Non-pigmented ciliary epithelial cell (primary cell): ENCODE measurements around the gene ICA1L.

ENCODE experiments used
- DNase-seq: peaks from one replicate; pipeline ENCODE4 v3.0.0-alpha.2; 2010; ENCODE audit warnings: low read depth

The ICA1L gene

DNA sequence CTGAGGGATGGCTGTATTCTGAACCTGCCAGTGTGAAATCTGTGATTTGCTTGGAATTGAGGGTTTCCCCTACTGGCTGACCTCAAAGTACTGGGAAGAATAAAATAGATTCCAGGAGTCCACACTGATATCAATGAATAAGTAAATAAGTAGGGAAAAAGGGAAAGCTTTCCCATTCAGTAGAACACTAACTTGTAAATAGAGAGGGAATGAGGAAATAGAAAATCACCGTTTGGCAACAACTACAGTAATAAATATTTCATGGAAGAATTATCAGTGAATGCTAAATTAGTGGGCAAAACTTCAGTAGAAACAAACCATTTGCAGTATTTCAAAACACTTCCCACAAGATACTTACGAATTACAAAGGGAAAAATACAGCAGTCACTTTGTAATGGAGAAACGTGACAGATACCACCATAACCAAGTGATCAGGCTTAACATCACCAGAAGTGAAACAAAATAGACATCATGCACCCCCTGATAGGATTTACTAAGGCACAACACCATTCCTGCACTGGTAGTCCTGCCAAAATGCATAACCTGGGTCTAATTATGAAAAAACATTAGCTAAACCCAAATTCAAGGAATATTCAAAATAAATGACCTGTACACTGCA lies 88.5 kb downstream of the ICA1L start:
- DNase-seq = no peak

DNA sequence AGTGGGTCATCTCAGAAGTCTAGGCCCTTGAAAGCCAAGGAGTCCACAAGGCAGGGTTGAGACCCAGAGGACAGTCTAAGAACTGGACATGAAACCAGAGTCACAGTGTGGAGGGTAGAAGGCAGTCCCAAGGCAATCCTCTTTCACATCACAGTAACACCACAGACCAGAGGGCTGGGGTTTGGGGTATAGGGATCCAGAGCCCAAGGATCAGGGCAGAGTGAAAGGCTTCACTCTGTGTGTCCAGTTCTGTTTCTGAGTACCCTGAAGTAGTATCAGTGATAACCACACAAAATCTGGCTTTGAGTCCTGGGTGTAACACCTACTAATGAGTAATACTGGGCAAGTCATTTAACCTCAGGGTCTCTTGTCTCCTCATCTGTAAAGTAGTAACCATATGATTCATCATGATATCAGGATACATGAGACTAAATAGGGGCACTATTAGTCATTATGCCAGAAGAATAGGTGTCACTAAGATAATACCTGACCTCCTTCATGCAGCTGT lies 91.0 kb downstream of the ICA1L start:
- DNase-seq = peak; percentile 47

DNA sequence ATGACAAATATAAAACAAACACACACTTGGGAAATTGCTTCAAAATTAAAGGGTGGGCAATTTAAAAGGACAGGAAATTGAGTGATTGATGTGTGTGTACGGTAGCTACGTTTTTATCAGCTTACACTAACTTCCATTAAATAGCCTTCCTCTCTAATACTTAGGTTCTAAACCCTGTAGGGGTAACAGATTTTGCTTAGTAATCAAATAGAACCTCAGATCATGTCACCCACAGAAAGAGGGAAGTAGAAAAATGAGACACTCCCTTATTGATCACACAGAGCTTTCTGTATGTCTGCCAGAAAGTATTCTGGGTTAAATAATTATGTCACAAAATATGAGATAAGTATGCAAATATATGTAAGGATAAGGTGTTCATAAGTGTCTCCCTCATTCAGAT lies 93.3 kb downstream of the ICA1L start:
- DNase-seq = no peak

DNA sequence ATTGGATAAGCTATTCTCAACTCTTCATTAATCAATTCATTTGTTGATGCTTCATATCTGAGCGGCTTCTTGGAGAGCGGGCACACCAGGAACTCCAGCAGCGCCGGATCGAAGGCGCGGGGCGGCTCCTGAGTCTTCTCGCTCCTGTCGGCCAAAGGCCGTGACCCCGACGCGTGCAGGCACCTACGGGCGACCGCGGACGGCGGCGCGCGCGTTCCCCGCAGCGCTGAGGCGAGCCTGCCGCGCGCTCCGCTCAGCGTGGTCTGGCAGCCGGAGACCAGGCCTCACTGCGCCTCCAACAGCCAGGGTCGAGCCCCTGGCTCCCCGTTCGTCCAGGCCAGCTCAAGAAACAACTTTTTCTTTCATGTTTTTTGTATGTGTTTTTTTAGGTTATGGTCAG lies 97.5 kb downstream of the ICA1L start:
- DNase-seq = no peak

DNA sequence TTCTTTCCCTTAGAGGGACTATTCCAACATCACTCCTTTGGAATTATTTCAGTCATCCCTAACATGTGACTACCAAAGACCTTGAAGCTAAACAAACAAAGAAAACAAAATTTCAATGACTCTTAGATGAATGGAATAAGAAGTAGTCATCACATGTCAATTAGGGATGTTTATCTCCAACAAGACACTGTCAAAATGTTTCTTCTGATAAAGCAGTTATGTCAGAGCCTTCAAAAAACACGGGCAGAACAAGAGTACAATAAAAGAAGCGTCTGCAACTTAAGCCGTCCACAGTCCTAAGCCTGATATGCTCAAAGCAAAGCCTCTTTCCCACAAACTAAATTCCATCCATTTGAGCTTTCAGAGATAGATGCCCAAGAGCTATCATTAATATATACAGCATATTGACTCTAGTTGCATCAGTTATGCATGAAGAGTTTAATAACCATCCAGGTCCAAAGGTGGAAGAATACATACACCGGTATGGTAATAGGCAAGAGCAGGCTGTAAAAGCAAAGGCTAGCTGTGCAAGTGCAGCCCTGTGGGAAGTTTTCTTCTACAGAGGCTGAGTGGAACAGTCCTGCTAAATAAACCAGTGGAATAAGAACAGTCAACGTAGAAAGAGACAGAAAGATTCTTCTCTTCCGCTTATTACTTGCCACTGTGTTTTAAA lies 98.1 kb downstream of the ICA1L start:
- DNase-seq = no peak

DNA sequence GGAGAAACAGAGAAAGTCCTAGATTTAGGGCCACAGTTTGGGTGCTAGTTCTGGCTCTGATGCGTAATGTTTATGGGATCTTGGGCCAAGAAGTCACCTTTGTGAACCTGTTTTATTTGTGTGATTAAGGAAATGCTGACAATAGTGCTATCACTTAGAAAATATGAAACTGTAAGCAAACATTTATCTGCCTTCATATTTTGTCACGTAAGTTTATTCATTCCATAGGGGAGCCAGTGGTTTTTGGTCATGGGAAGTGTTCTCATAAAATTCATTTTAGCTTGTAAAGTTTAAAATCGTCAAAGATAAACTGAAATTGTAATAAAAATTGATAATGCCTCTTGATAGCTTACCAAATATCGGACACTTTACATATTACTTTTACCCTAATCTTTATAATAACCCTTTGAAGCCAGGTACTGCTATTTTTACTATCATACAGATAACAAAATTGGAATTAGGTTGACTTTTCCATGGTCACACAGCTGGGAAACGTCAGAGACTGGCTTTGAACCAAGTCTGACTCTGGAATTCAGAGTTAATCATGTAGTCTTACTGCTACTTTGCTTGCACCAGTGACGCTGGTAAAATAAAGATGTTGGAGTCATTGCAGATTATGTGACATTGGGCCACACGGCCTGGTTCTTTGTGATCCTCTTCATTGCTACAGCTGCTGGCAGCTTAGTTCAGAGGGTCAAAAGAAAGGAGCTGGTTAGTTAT lies 99.7 kb downstream of the ICA1L start:
- no peak for DNase-seq

DNA sequence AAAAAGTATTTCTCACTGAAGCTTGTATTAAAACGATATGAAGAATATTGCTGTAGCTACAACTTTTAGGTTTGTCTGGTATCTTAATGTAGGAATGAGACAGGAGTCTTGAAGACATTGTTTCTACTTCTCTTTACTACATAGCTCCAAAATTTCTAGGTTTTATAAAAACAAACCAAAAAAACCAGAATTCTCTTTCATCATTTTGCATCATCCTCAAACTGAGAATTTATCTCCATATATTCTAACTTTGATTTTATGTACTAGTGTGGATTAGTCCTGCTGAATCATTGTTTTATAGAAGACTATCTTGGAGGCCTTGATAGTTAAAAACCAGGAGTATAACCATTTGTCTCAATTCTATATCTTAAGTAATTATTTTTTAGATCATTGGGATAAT lies 100.2 kb downstream of the ICA1L start:
- no peak for DNase-seq

DNA sequence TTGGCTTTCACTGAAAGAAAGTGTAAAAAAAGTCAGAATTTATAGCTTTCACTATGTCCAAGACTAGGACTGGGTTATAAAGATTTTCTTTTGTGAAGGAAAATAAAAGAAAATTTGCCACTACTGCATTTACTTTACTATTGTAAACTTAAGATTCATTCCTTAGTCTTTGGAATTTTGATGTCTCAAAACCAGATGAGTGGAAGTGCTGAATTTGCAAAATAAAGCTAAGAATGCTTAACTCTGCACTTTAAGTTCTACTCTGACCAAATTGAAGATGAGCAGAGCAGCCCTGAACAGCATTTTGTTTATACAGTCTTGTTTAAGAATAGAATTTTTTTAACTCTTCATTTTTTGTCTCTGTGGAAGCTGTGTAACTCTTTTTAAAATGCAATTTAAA lies 102.4 kb downstream of the ICA1L start:
- no peak for DNase-seq

DNA sequence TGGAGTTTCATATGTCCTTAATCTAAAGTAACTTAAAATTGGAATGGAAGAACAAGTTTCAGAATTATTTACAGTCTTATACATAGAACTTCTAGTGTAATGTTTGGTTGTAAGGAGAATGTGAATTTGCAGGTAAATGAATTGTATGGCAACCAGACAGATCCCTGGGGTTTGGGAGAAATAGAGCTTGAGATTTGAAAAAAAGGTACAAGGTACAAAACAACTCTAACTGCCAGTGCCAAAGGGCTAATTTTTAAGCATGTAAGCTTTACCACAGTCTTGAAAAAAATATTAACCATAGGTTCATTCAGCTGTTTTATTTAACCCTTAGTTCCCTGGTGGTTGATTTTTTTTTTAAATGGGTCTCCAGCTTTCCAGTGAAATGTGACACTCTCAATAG lies 103.3 kb downstream of the ICA1L start:
- no peak for DNase-seq

DNA sequence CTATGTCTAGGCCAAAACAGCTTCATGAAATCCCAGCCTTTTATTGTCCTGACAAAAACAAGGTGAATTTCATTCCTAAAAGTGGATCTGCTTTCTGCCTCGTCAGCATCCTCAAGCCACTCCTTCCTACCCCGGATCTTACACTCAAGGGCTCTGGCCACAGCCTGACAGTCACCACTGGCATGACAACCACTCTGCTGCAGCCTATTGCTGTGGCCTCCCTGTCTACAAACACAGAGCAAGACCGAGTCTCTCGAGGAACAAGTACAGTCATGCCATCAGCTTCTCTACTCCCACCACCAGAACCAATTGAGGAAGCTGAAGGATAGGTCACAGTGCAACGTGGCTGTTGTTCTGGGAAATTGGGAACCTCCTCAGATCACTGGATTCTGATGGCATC lies 106.1 kb downstream of the ICA1L start:
- DNase-seq = no peak

DNA sequence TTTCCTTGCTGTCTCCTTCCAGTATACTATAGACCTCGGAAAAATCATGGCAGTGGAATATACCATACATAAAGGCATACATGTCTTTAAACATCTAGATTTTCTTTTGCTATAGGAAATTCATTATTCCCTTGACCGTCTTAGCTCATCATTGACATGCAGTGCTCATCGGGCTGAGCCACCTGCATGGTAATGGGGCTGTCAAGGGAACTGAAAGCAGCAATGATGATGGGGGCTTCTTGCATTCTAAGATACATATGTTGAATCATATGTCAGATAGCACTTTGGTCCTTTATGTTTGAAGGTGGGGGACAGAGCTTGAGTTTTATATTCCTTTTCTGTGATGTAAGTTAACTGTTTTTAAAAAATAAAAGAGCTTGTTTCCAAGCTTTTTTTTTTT lies 106.6 kb downstream of the ICA1L start:
- DNase-seq = no peak

DNA sequence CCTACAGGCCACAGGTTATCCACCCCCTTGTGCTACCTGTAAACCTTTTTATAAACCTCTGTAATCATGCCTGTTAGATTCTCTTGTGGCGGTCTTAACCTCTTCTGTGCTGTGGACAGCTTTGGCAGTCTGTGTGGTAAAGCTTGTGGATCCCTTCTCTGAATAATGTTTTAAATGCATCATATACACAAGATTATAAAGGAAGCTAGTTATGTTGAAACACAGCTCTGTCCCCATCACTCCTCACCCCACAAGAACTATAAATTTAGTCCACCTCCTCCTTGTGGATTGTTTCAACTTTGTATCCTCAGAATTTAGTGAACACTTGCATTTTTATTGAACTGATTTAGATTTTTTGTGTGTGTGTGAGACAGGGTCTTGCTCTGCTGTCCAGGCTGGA lies 107.7 kb downstream of the ICA1L start:
- DNase-seq = no peak

DNA sequence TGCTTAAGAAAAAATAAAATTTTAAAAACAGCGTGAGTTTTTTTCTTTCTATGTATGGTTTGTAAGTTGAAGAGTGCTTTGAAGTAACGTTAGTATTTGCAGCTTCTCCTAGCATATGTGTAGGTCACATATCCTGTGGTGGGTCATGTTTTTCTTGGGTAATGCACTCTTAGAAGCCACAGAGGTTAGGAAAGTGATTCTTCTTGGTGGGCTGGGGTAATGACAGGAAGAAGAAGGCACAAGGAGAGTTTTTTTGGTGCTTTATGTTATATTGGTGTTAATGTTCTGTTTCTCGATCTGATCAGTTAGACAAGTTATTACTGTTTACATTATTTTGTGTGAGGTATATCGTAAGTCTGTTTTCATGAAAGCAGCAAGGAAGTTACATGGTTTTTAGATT lies 109.0 kb downstream of the ICA1L start:
- DNase-seq = no peak

DNA sequence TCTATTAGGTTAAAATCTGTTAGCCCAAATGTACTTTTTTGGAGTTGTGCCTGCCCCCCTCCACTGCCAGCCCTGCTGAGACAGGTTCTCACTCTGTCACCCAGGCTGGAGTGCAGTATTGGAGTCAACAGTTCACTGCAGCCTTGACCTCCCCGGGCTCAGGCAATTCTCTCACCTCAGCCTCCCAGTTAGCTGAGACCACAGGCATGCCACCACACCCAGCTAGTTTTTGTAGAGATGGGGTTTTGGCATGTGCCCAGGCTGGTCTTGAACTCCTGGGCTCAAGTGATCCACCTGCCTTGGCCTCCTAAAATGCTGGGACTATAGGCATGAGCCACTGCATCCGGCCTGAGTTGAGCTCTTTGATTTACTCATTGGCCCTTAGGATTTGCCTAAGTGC lies 110.7 kb downstream of the ICA1L start:
- no peak for DNase-seq

DNA sequence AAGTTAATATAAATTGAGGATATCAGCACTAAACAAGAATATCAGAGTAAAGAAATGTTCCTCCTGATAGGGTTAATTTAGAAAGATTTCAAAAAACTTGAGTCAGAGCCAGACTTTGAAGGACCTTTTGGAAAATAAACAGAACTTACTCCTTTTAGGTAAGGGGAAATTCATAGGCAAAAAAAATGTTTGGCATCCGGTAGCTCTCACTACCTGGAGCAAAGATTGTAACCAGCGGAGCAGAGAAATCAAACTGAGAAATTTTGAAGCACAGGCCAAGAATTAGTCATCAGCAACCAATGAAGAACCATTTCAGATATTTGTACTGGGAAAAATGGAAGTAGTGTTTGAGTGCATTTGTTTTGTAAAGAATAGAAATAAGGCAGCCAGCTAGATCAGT lies 113.0 kb downstream of the ICA1L start:
- no peak for DNase-seq

DNA sequence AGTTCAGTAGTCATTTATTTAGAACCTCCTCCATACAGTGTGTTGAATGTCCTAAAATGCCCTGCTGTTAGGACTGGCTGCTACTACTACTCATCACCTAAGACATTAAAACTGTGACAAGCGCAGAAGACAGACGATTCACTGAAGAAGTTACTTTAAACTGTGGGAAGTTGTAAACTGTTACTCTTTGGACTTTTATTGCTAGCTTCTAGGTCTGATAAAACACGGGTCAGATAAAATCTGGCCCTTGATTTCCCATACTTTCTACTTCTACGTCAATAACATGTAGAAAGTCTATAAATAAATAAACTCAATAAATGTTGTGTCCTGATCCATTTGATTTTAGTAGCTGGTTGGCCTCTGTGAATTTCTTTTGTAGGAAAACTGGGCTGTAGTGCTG lies 113.4 kb downstream of the ICA1L start:
- DNase-seq = no peak

DNA sequence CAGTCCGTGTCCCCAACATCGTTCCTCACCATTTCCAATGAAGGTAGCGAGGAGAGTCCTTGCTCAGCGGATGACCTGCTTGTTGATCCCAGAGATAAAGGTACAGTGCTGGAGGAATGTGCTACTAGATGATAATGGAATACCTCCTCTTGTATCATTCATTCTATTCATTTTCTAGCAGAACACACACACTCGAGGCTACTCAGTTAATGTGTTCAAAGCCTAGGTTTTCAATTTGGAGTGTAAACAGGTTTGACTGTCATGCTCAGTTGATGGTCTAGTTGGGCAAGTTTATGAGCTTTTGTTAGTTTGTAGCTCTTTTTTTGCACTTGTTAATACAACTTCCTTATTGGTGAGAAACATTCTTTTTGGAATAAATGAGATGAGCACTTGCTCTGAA lies 114.2 kb downstream of the ICA1L start:
- DNase-seq = no peak

DNA sequence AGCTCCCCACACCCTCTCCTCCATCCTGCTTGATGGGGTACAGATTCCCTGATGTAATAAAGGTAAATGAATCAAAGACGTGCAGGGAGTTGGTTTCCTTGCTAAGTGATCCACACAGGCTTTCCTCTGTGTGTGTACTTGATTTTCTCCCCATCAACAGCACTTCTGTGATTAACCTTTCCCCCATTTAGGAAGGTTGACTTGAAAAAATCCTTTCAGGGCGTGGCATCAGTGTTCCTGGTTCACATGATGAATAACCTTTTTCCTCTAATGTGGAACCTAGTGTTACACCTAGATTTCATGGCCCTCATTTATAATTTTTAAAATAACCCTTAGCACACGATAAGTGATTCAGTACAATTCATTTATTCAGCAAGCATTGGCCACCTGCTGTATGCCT lies 115.0 kb downstream of the ICA1L start:
- DNase-seq = no peak

DNA sequence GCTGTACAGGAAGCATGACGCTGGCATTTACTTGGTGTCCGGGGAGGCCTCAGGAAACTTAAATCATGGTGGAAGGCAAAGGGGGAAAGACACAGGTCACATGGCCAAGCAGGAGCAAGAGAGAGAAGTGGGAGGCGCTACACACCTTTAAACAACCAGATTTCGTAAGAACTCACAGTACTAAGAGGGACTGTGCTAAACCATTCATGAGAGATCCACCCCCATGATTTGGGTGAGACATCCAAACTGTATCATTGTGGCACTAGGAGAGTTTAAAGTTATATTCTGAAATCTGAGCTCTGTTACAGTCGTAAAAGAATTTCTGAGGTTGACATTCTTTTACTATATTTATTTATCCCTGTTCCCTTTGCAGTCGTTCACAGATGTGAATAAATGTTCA lies 116.6 kb downstream of the ICA1L start:
- DNase-seq = no peak

DNA sequence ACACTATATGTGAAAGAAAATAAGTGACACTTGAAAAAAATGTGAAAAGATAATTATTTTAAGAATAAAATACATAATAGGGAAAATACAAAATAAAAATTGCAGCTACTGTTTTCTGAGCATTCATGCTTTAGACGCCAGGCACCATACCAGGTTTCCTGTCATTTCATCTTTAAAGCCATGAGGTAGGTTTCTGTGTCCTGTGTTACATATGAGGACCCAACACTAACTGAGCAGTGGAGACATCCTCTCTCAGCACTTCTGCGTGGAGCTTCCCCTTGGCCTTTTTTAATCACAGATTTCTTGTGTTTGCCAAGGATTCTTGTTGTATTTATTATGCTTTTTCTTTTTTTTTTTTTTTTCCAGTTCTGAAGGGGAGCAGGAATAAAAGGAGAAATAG lies 119.5 kb downstream of the ICA1L start:
- no peak for DNase-seq

DNA sequence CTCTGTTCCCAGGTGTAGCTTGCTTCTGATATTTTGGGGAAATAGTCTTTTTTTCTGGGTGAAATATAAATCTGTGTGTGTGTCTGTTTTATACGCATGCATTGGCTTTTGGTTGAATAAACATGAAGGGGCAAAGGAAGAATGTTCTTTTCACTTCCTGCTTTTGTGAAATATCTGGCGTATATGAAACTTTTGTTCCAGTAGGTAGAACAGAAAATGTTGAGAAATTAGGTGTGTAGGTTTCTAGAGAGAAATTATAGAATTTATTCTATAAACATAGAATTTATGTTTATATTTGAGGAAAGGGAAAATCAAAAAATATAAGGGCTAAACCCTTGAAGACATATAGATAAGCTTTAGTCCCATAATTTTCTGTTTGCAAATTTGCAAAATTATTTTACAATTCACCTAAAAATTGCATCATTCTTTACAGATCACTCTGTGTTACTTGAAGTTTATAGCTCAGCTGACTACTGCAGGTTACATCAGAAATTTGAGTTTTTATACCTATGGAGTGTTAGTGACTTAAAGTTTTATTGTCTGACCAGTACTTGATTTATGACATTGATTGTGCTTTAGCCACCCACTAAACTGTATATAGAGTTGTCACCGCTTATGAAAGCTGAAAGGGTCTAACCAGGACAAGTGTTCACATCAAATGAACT lies 120.7 kb downstream of the ICA1L start:
- DNase-seq = no peak

DNA sequence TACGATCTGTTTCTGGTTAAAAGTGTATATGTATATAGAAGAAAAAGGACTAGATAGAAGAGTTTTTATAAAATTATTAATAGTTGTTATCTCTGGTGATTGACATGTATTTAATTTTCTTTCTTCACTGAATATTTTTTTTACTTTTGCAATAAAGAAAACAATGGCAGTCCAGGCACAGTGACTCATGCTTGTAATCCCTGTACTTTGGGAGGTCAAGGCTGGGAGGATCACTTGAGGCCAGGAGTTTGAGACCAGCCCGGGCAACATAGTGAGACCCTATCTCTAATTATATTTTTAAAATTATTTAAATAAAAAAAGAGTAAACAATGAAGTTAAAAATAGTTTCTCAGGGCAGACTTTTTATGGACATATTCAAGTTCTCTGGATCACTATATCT lies 122.1 kb downstream of the ICA1L start:
- no peak for DNase-seq

DNA sequence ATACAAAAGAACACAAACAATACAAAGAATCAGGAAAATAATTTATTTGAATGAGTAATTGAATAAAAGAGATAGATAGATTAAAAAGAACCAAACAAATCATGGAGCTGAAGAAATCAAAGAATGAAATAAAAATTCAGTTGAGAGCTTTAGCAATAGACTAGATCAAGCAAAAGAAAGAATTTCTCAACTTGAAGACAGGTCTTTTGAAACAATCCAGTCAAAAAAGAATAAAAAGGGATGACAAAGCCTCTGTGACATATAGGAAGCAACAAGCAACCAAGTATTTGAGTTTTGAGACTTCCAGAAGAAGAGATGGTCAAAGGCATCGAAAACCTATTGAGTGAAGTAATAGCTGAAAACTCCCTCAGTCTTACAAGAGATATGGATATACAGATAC lies 128.0 kb downstream of the ICA1L start:
- DNase-seq = no peak
